H1 (cell line): ENCODE measurements around the gene DSCAM.

Experiments used
- BRCA1 ChIP-seq: IDR thresholded peaks from 2 replicates; pipeline ENCODE4 v1.6.1; 2012; ENCODE audit warnings: low read depth, low read length, improper control_type of control experiment
- CEBPB ChIP-seq: IDR thresholded peaks from 2 replicates; pipeline ENCODE4 v1.6.1; 2012; ENCODE audit warnings: low read depth, low read length
- CHD7 ChIP-seq: fragments of 300-600 bp; sonication (generic); IDR thresholded peaks from 2 replicates; pipeline ENCODE4 v1.7.1; 2012; ENCODE audit warnings: low read length, moderate library complexity, mild to moderate bottlenecking, inconsistent platforms; ENCODE audit not compliant: insufficient replicate concordance
- EP300 ChIP-seq, 2 experiments: IDR thresholded peaks; 1 replicate in 1 of 2; 2 replicates in 1 of 2; pipeline ENCODE4 v1.6.1; 2011 to 2012; ENCODE audit warnings: low read depth in 2 of 2, low read length in 2 of 2, mild to moderate bottlenecking in 2 of 2, borderline replicate concordance in 1 of 2, inconsistent platforms in 1 of 2, moderate library complexity in 1 of 2
- EZH2 ChIP-seq: fragments of 200-600 bp; sonication (generic); IDR thresholded peaks from 2 replicates; pipeline ENCODE4 v1.7.1; 2012; ENCODE audit warnings: low read depth, mild to moderate bottlenecking, moderate library complexity, low read length, inconsistent platforms; ENCODE audit not compliant: severe bottlenecking
- JUND ChIP-seq: IDR thresholded peaks from 2 replicates; pipeline ENCODE4 v1.6.1; 2011; ENCODE audit warnings: mild to moderate bottlenecking, improper control_type of control experiment, low read length
- MAFK ChIP-seq: IDR thresholded peaks from 2 replicates; pipeline ENCODE4 v1.6.1; 2012; ENCODE audit warnings: low read depth, mild to moderate bottlenecking, improper control_type of control experiment, low read length
- PHF8 ChIP-seq: fragments of 200-600 bp; sonication (generic); conservative IDR thresholded peaks from 2 replicates; pipeline ENCODE4 v1.7.1; 2012; ENCODE audit warnings: low read depth, mild to moderate bottlenecking, inconsistent platforms, low read length, moderate library complexity
- POLR2A ChIP-seq, 2 experiments: IDR thresholded peaks; 1 replicate in 1 of 2; 2 replicates in 1 of 2; pipeline ENCODE4 v1.6.1; 2011; ENCODE audit warnings: low read depth in 2 of 2, low read length in 2 of 2, mild to moderate bottlenecking in 2 of 2; ENCODE audit errors: control extremely low read depth in 1 of 2
- POU5F1 ChIP-seq: IDR thresholded peaks from 2 replicates; pipeline ENCODE4 v1.6.1; 2011; ENCODE audit warnings: low read depth, mild to moderate bottlenecking, low read length, moderate library complexity
- RAD21 ChIP-seq, 2 experiments: IDR thresholded peaks in 1 of 2; conservative IDR thresholded peaks in 1 of 2; 2 replicates each; pipeline ENCODE4 v1.6.1; 2011; ENCODE audit warnings: low read depth in 2 of 2, low read length in 2 of 2, improper control_type of control experiment in 1 of 2, inconsistent platforms in 1 of 2, mild to moderate bottlenecking in 1 of 2, moderate library complexity in 1 of 2
- SP4 ChIP-seq: IDR thresholded peaks from 2 replicates; pipeline ENCODE4 v1.6.1; 2012; ENCODE audit warnings: low read length, inconsistent platforms
- TF ChIP-seq, protein P1 (sequence below), 3 experiments: IDR thresholded peaks; 1 replicate in 2 of 3; 2 replicates in 1 of 3; pipeline versions ENCODE4 v1.5.1 to v1.6.1; 2011; ENCODE audit warnings: low read length in 3 of 3, mild to moderate bottlenecking in 3 of 3, inconsistent platforms in 2 of 3, low read depth in 1 of 3, moderate library complexity in 1 of 3; ENCODE audit not compliant: insufficient read depth in 1 of 3; ENCODE audit errors: control extremely low read depth in 1 of 3
- TF ChIP-seq, protein P2 (sequence below): IDR thresholded peaks from 2 replicates; pipeline ENCODE4 v1.6.1; 2012; ENCODE audit warnings: inconsistent platforms

- TF ChIP-seq RAD21 (IDR thresholded peaks at IDR 0.05 in 1 of 2, conservative IDR thresholded peaks at IDR 0.05 in 1 of 2; ENCODE audit: low read depth in 2 of 2, low read length in 2 of 2) (no peak), MAFK (no peak), JUND (no peak), SP4 (no peak), POLR2A (IDR thresholded peaks at IDR 0.05; ENCODE audit: control extremely low read depth in 1 of 2, low read depth in 2 of 2, low read length in 2 of 2) (no peak), CEBPB (no peak), CHD7 (no peak), PHF8 (no peak), EZH2 (no peak), EP300 (IDR thresholded peaks at IDR 0.05; ENCODE audit: borderline replicate concordance in 1 of 2, low read depth in 2 of 2, low read length in 2 of 2) (no peak), POU5F1 (no peak), BRCA1 (no peak)
- TF ChIP-seq, protein P1, sequence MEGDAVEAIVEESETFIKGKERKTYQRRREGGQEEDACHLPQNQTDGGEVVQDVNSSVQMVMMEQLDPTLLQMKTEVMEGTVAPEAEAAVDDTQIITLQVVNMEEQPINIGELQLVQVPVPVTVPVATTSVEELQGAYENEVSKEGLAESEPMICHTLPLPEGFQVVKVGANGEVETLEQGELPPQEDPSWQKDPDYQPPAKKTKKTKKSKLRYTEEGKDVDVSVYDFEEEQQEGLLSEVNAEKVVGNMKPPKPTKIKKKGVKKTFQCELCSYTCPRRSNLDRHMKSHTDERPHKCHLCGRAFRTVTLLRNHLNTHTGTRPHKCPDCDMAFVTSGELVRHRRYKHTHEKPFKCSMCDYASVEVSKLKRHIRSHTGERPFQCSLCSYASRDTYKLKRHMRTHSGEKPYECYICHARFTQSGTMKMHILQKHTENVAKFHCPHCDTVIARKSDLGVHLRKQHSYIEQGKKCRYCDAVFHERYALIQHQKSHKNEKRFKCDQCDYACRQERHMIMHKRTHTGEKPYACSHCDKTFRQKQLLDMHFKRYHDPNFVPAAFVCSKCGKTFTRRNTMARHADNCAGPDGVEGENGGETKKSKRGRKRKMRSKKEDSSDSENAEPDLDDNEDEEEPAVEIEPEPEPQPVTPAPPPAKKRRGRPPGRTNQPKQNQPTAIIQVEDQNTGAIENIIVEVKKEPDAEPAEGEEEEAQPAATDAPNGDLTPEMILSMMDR (IDR thresholded peaks at IDR 0.05; ENCODE audit: control extremely low read depth in 1 of 3, insufficient read depth in 1 of 3, low read depth in 1 of 3, low read length in 3 of 3), result no peak
- TF ChIP-seq, protein P2, sequence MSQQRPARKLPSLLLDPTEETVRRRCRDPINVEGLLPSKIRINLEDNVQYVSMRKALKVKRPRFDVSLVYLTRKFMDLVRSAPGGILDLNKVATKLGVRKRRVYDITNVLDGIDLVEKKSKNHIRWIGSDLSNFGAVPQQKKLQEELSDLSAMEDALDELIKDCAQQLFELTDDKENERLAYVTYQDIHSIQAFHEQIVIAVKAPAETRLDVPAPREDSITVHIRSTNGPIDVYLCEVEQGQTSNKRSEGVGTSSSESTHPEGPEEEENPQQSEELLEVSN, result no peak
Observed at GRCh38 chr21:40472013-40472412, 374.9 kb downstream of the DSCAM start.
